T-helper 2 cell treated with Interferon-gamma antibody and Interleukin-4, amounts not matched to agents 5 μg/mL and 100 μg/mL, for 36 hours (primary cell): Measurements from ENCODE around the gene TUBB4A.
A peak's percentile ranks its signal among the peaks of the same experiment; 100 is the strongest.
"Not testable (repeated sequence)": the region's sequence is repeated elsewhere in the genome, so short reads cannot be mapped to it uniquely, and the experiment has no call there.

Experiments used
- DNase-seq: peaks from one replicate; pipeline ENCODE4 v3.0.0; 2021; ENCODE audit warnings: low spot score
- H3K27ac Mint-ChIP-seq: one replicate; pipeline ENCODE4 v1.8.0; 2021; ENCODE audit warnings: mild to moderate bottlenecking, mixed read lengths
- H3K27me3 Mint-ChIP-seq: one replicate; pipeline ENCODE4 v1.8.0; 2021; ENCODE audit warnings: low read depth, mixed read lengths
- H3K36me3 Mint-ChIP-seq: one replicate; pipeline ENCODE4 v1.8.0; 2021; ENCODE audit warnings: low read depth, mixed read lengths
- H3K4me1 Mint-ChIP-seq: one replicate; pipeline ENCODE4 v1.8.0; 2021; ENCODE audit warnings: low read depth, mixed read lengths
- H3K4me3 Mint-ChIP-seq: one replicate; pipeline ENCODE4 v1.8.0; 2022; ENCODE audit warnings: mild to moderate bottlenecking, moderate library complexity, mixed read lengths
- H3K9me3 Mint-ChIP-seq: one replicate; pipeline ENCODE4 v1.8.0; 2021; ENCODE audit warnings: mixed read lengths

TUBB4A gene

DNA sequence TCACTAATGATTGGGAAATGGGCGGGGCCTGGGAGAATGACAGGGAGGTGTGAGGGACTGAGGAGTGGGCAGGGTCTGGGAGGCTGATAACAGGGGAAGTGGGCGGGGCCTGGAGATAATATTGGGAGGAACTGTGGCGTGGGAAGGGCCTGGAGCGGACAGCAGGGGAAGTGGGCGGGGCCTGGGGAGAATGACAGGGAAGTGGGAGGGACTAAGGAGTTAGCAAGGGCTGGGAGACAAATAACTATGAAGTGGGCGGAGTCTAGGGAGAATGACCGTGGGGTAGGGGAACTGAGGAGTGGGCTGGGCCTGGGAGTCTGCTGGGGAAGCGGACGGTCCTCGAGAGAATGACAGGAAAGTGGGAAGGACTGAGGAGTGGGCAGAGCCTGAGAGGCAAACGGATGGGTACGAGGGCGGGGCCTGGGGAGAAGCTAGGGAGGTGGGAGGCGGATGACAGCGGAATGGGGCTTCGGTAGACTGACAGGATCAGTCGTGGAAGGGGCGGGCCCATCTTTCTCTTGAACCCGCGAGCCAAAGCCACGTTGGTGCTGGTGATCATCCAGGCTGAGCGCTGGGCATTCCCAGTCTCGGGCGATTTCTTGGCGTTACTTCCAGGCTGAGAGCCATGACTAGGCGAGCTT is 14.0 kb upstream of the TUBB4A start:
- no peaks in the 10 kb centered on the region for H3K27me3 Mint-ChIP-seq
- H3K4me3 Mint-ChIP-seq, result peak overlapping the region; percentile 95
- peaks cover 30% of the 10 kb centered on the region for H3K4me1 Mint-ChIP-seq
- H3K36me3 Mint-ChIP-seq, result no peaks in the 10 kb centered on the region
- no peaks in the 10 kb centered on the region for H3K9me3 Mint-ChIP-seq
- H3K27ac Mint-ChIP-seq, result peak overlapping the region; percentile 91
- DNase-seq, result peak; percentile 77

DNA sequence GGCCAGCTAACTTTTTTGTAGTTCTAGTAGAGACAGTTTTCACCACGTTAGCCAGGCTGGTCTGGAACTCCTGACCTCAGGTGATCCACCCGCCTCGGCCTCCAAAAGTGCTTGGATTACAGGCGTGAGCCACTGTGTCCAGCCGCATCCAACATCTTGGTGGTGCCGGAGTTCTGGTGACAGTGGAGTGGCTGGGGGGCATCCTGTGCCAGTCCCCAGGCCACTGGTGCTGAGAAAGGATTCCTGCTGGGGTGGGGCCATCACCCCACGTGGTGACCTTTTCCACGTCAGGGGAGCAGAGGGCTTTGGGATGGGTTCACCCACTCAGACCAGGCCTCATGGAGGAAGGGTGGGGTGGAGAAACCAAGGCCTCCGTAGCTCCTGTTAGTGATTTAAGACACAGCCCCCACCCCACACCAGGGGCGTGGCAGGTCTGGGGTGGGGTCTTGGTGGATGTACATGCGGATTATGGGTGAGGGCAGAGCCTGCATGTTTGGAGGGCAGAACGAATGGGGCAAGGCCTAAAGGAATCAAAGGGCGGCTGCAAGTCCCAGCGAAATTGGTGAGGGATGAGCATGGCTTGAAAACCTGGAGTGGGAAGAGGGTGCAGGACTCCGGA is 12.9 kb upstream of the TUBB4A start:
- H3K27ac Mint-ChIP-seq, result no peak overlapping the region
- H3K4me1 Mint-ChIP-seq, result peaks cover 28% of the 10 kb centered on the region
- no peaks in the 10 kb centered on the region for H3K27me3 Mint-ChIP-seq
- H3K36me3 Mint-ChIP-seq, result no peaks in the 10 kb centered on the region
- H3K9me3 Mint-ChIP-seq, result no peaks in the 10 kb centered on the region
- DNase-seq, result no peak
- peak overlapping the region; percentile 54 for H3K4me3 Mint-ChIP-seq

DNA sequence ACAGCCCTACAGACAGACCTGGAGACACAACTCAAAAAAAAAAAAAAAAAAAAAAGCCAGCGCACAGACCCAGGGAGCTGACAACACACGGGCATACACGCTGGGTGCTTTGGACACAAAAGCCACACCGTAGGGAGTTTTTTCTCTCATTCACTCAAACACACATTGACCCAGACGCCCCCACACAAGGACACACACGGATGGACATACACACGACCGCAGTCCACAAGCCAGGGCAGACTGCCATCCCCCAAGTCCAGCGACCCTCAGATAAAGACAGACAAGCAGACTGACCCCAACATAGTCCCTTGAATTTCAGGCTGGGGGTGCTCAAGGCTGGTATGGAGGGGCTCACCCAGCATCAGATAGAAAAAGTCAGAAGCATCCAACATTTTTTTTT is 12.0 kb upstream of the TUBB4A start:
- no peak overlapping the region for H3K4me3 Mint-ChIP-seq
- peaks cover 24% of the 10 kb centered on the region for H3K4me1 Mint-ChIP-seq

DNA sequence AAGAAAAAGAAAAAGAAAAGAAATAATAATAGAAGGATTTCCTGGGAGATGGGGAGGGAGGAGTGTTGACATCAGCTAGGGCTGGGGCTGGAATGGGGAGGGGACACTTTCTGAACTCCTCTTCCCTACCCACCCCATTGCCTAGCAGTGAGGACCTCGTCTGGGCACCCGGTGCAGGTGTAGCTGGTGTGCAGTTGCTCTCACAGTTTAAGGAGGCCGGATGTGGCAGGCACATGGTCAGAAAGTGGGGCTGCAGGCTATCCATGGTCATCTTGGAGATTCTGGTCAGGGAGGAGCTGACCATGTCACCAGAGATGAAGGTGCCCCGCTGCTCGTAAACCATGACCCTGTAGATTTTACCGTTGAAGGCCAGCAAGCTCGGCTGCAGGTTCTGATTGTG is 8.5 kb upstream of the TUBB4A start:
- Mint-ChIP-seq H3K36me3 (no peaks in the 10 kb centered on the region), H3K9me3 (no peaks in the 10 kb centered on the region), H3K4me1 (peaks cover 3% of the 10 kb centered on the region), H3K27ac (no peak overlapping the region), H3K27me3 (no peaks in the 10 kb centered on the region), H3K4me3 (no peak overlapping the region)
- no peak for DNase-seq

More for the DNA sequence above, 12.0 kb upstream of the TUBB4A start:
- no peak overlapping the region for H3K27ac Mint-ChIP-seq
- no peak for DNase-seq
- no peaks in the 10 kb centered on the region for H3K36me3 Mint-ChIP-seq
- no peaks in the 10 kb centered on the region for H3K9me3 Mint-ChIP-seq
- H3K27me3 Mint-ChIP-seq, result no peaks in the 10 kb centered on the region

DNA sequence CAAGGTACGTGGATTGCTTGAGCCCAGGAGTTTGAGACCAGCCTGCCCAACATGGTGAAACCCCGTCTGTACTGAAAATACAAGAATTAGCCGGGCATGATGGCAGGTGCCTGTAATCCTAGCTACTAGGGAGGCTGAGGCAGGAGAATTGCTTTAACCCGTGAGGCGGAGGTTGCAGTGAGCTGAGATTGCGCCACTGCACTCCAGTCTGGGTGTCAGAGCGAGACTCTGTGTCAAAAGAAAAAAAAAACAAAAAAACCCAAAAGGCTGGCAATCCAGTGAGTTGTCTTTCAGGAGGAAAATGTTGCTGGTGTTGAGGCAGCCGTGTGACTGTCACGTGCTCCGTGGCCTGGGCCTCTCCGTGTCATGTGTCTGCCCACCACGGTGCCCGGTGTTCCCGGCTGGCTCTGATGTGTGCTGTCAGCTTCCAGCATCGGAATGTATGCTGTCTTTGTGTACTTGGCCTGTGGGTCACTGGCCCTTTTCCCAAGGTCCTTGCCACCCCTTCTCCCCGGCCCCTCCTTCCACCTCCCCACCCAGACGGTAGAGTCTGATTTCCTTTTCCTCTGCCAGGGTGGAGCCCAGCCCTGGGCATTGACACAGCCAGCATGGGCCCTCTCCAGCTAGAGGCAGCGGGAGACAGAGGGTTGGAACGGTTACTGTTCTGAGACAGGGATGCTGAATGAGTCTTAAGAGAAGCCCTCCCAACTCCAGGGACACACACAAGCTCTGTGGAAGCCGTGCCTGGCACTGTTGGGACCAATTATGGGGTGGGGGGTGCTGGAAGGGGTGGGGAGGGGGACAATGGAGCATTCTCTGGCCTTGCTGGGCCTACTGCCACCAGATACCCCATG is 7.2 kb upstream of the TUBB4A start:
- H3K27me3 Mint-ChIP-seq, result no peaks in the 10 kb centered on the region
- no peaks in the 10 kb centered on the region for H3K36me3 Mint-ChIP-seq
- H3K4me1 Mint-ChIP-seq, result peaks cover 6% of the 10 kb centered on the region
- DNase-seq, result no peak
- H3K27ac Mint-ChIP-seq, result no peak overlapping the region
- H3K4me3 Mint-ChIP-seq, result no peak overlapping the region
- H3K9me3 Mint-ChIP-seq, result no peaks in the 10 kb centered on the region

DNA sequence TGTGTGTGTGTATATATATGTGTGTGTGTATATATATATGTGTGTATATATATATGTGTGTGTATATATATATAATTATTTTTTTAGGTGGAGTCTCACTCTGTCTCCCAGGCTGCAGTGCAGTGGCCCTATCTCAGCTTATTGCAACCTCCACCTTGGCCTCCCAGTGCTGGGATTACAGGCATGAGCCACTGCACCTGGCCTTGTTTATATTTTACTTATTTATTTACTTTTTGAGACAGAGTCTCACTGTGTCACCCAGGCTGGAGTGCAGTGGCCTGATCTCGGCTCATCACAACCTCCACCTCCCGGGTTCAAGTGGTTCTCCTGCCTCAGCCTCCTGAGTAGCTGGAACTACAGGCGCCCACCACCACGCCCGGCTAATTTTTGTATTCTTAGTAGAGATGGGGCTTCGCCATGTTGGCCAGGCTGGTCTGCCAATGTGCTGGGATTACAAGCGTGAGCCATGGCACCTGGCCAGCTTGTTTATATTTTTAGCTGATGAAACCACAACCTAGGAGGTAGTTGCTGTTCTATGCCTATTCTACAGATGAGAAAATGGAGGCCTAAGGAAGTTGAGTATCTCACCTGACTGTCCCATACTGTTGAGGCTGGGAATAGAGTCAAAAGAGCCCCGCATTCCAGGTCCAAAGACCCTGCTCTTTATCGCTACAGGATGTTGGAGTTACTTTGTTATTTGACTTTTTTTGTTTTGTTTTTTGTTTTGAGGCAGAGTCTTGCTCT is 6.1 kb upstream of the TUBB4A start:
- H3K27me3 Mint-ChIP-seq, H3K27ac Mint-ChIP-seq, H3K4me1 Mint-ChIP-seq, DNase-seq, H3K36me3 Mint-ChIP-seq, H3K4me3 Mint-ChIP-seq, H3K9me3 Mint-ChIP-seq: not testable (repeated sequence)

DNA sequence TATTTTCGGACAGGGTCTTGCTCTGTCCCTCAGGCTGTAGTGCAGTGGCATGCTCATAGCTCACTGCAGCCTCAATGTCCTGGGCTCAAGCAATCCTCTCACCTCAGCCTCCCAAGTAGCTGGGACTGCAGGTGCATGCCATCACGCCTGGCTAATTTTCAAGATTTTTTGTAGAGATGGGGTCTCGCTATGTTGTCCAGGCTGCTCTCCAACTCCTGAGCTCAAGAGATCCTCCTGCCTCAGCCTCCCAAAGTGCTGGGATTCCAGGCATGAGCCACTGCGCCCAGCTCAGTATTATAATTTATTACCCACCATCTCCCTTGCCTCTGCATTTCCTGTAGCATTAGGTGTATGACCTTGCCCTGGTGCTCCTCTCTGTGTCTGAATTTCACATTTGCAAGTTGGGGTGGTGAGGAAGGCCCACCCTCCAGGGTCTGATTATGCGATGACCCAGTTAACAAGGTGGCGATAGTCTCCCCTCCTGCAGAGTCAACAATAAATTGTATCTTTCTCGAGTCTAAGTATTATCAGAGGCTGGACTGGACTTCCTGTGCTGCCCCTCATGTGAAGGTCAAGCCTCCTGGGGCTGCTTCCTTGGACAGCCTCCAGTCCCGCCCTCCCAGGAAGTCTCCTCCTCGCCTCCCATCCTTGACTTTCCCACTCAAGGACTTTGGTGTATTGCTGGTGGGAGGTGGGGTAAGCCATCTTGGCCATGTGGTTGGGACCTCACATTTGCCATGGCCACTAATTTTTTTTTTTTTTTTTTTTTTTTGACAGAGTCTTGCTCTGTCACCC is 1.5 kb upstream of the TUBB4A start:
- Mint-ChIP-seq H3K36me3 (peaks cover 1% of the 10 kb centered on the region), H3K4me1 (peaks cover 16% of the 10 kb centered on the region), H3K27me3 (peaks cover 6% of the 10 kb centered on the region), H3K4me3 (peak overlapping the region; percentile 77), H3K27ac (no peak overlapping the region), H3K9me3 (no peaks in the 10 kb centered on the region)
- no peak for DNase-seq

DNA sequence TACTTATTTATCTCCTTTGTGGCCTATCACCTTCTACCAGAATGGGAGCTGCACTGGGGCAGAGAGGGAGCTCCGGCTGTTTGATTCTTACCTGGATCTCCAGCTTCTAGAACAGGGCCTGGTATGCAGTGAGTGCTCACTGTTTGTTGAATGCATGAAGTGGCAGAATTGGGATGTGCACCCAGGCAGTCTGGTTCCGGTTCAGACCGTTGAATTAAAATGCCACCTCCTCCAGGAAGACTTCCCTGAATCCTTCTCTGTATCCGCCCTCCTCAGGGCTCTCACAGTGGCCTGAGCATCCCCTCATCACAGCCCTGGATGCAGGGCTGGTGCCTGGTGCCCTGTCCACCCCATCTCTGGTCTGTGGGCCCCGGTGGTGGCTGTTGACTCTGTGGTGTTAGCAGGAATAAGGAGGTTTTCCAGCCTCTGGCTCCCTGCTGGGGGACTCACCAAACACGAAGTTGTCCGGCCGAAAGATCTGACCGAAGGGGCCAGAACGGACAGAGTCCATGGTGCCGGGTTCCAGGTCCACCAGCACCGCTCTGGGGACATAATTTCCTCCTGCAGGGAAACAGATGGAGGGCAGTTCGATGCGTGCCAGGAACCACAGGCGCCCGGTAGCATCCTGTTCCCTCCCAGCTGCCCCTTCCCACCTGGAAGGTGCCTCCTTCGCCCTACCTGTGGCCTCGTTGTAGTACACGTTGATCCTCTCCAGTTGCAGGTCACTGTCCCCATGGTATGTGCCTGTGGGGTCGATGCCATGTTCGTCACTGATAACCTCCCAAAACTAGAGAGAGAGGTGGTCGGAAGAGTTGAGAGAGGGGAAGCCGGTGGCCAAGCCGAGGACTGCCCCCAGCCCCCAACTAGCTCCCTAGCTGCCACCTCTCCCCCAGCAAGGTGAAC is 1.0 kb downstream of the TUBB4A start:
- Mint-ChIP-seq H3K27ac (peak overlapping the region; percentile 26), H3K27me3 (peaks cover 6% of the 10 kb centered on the region)

DNA sequence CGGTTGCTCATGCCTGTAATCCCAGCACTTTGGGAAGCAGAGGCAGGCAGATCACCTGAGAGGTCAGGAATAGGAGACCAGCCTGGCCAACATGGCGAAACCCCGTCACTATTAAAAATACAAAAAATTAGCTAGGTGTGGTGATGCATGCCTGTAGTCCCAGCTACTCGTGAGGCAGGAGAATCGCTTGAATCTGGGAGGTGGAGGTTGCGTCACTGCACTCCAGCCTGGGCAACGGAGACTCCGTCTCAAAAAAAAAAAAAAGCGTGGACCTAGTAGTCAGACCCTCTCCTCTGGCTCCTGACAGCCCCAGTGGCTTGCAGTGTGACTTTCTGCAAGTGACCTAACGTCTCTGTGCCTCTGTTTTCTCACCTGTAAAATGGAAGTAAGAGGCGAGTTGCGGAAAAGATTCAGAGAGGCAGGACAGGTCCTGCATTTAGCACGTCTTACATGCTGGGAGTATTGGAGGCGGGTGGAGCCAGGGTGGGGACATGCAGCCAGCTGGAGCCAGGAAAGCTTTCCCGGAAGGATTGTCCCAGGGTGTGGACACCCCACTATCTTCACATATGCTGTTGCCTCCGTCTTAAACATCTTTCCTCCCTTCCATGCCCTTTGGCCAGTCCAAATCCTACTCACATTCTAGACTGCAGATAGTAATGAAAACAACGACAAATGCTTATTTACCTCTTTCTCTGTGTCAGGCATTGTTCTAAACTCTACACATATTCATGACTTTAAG is 2.9 kb downstream of the TUBB4A start:
- peaks cover 6% of the 10 kb centered on the region for H3K27me3 Mint-ChIP-seq
- no peak overlapping the region for H3K4me3 Mint-ChIP-seq
- H3K4me1 Mint-ChIP-seq, result peaks cover 10% of the 10 kb centered on the region
- H3K9me3 Mint-ChIP-seq, result no peaks in the 10 kb centered on the region
- no peak for DNase-seq
- peak overlapping the region; percentile 31 for H3K27ac Mint-ChIP-seq
- H3K36me3 Mint-ChIP-seq, result peaks cover 1% of the 10 kb centered on the region

More for the DNA sequence above, 1.0 kb downstream of the TUBB4A start:
- Mint-ChIP-seq H3K36me3 (peaks cover 1% of the 10 kb centered on the region), H3K4me3 (peak overlapping the region; percentile 87), H3K9me3 (no peaks in the 10 kb centered on the region), H3K4me1 (peaks cover 17% of the 10 kb centered on the region)
- no peak for DNase-seq

DNA sequence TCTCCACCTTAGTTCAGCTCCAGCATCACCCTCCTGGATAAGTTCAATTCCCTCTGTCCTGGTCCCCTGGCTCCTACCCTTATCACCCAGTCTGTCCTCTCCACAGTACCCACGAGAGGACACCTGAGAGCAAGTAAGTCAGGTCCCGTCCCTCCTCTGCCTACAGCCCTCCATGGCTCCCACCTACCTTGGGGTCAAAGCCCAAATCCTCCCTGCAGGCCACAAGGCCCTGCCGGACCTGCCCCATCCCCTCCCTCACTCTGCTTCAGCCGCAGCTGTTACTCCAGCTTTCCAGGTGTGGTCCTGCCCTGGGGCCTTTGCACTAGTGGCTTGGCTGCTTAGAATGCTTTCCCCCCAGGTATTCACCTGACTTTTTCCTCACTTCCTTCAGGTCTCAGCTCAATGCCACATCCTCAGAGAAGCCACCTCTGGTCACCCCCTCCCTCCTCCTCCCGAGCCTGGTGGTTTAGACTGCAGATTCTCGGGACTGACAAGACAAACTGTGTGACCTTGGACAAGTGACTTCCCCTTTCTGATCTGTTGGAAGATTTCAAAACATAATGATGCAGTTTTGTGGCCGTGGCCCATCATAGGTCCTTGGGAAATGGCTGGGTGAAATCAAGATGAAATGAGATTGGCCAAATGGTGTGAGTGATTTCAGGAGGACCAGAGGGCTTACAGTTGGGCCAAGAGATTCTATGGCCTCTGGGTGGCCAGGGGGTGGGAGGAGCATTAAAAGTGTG is 3.6 kb downstream of the TUBB4A start:
- DNase-seq, result no peak
- peaks cover 9% of the 10 kb centered on the region for H3K4me1 Mint-ChIP-seq
- H3K9me3 Mint-ChIP-seq, result no peaks in the 10 kb centered on the region
- peaks cover 6% of the 10 kb centered on the region for H3K27me3 Mint-ChIP-seq
- peaks cover 1% of the 10 kb centered on the region for H3K36me3 Mint-ChIP-seq
- H3K4me3 Mint-ChIP-seq, result peak overlapping the region; percentile 36
- no peak overlapping the region for H3K27ac Mint-ChIP-seq

DNA sequence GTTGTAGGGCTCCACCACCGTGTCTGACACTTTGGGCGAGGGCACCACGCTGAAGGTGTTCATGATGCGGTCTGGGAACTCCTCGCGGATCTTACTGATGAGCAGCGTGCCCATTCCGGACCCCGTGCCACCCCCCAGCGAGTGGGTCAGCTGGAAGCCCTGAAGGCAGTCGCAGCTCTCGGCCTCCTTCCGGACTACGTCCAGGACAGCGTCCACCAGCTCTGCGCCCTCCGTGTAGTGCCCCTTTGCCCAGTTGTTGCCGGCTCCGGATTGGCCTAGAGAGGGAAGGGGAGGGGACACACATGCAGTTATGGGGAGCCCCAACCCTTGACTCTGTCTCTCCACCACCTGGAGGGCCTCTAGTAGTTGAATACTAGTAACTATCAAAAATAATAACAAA is 6.2 kb downstream of the TUBB4A start:
- H3K4me1 Mint-ChIP-seq, result peaks cover 6% of the 10 kb centered on the region
- DNase-seq, result no peak
- no peak overlapping the region for H3K27ac Mint-ChIP-seq
- no peaks in the 10 kb centered on the region for H3K27me3 Mint-ChIP-seq
- H3K9me3 Mint-ChIP-seq, result peaks cover 9% of the 10 kb centered on the region
- H3K4me3 Mint-ChIP-seq, result no peak overlapping the region
- no peaks in the 10 kb centered on the region for H3K36me3 Mint-ChIP-seq
